SIG-M5 (cell line): Measurements from ENCODE around the gene CCL7.

Experiments
- DNase-seq: peaks from one replicate; lab custom pipeline; 2025; lab: John Stamatoyannopoulos, UW

CCL7 gene

DNA sequence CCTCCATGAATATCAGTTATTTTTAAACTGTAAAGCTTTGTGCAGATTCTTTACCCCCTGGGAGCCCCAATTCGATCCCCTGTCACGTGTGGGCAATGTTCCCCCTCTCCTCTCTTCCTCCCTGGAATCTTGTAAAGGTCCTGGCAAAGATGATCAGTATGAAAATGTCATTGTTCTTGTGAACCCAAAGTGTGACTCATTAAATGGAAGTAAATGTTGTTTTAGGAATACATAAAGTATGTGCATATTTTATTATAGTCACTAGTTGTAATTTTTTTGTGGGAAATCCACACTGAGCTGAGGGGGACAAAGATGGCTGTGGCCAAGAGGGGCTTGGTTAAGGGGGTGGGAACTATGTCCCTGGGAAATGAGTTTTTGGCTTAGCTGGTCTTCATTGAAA, 17.9 kb downstream of the CCL7 start:
- no peak for DNase-seq

DNA sequence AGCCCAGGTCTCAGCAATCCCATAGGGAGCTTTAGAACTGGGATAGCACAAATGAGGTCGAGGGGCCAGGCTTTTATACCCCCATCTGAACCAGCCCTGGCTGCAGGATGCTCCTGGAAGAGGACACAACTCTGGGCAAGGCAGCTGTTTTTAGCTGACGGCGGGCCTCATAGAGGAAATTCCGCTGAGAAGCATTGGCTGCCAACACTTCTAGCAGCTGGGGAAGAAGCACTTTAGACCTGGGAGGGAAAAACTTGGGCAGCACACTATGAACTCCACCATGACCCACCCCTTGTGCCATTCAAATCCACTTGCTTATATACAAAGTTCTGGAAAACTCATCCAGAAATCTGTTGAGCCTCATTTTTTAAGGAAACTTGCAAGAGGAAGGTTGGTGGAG, 20.6 kb downstream of the CCL7 start:
- DNase-seq: no peak

GRCh38 chr17:34291721-34292348, 21.8 kb downstream of the CCL7 start:
- DNase-seq: no peak

GRCh38 chr17:34299027-34299426, 29.0 kb downstream of the CCL7 start:
- no peak for DNase-seq

GRCh38 chr17:34299956-34300577, 30.0 kb downstream of the CCL7 start:
- DNase-seq: no peak

- no peak for DNase-seq
Measured at GRCh38 chr17:34300652-34301370, 30.8 kb downstream of the CCL7 start.

GRCh38 chr17:34301986-34302385, 32.0 kb downstream of the CCL7 start:
- no peak for DNase-seq

- DNase-seq: no peak
Measured at GRCh38 chr17:34302636-34303035, 32.6 kb downstream of the CCL7 start.

GRCh38 chr17:34303606-34304005, 33.6 kb downstream of the CCL7 start:
- no peak for DNase-seq

- DNase-seq: no peak
Measured at GRCh38 chr17:34305061-34305460, 35.0 kb downstream of the CCL7 start.

DNA sequence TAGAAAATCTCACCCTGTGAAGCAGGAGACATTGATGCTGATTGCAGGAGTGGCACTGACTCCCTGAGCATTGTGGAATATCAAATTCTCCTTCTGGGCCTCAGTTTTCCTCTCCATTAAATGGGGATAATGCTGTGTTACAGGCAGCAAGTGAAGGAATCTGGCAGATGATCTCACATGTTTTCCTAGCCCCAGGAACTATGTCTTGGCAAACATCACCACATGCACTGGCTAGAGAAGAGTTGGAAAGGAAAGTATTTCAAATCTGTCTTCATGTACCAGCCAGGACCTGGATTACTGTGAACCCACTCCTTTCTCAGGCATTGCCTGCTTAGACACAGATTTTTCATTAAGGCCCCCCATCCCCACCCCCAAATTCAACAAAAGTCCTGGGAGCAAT, 35.6 kb downstream of the CCL7 start:
- DNase-seq: no peak

- no peak for DNase-seq
Measured at GRCh38 chr17:34306466-34306865, 36.4 kb downstream of the CCL7 start.

DNA sequence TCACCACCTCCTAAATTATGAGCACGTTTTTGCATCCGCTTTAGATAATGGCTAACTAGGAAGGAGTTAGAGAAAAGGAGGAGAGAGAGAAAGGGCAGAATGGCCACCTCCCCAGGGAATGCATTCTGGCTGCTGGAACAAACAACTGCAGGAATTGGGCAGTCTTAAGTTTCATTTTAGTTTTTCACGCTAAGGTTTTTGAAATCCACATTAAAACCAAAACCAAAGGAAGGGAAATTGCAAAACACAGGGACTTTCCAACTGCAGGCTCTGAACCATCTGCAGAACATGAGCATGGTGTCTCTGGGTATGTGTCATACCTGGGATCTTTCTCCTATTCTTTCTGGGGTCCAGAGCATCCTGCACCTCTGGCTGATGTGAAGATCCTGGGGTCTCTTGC, 37.1 kb downstream of the CCL7 start:
- no peak for DNase-seq

DNA sequence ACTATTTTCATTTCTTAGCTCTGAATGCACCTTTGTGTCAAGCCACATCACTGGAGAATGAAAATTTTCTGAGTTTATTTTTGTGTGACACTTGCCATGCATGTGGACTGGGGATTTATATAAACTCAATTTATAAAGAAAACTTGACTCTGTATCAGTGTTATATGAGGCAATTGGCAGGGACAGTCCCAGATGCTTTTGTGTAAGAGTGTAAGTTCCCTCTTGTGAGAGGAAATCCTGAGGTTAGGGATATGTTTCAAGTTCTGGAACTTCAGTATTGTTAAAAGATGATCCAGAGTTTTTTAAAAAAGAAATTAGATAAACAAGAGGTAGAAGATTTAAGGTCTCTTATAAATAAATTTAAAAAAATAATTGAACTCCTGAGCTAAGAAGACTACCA, 38.4 kb downstream of the CCL7 start:
- no peak for DNase-seq

DNA sequence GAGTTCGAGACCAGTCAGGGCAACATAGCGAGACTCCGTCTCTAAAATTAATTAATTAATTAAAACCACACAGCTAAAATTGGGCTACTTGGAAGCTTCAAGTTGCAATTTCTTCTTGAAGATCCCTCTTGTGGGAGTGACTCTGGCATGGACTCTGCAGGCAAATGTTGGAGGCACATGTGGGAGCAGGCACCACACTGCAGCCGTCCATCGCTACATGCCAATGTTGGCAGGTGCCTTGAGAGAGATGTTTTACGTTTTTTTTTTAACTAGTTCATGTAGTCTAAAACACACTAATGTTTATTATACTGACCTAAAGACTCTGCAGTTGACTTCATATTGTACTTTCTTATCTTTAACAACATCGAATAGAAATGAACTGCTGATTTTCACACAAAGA, 41.3 kb downstream of the CCL7 start:
- DNase-seq: no peak

GRCh38 chr17:34312080-34312479, 42.1 kb downstream of the CCL7 start:
- no peak for DNase-seq

DNA sequence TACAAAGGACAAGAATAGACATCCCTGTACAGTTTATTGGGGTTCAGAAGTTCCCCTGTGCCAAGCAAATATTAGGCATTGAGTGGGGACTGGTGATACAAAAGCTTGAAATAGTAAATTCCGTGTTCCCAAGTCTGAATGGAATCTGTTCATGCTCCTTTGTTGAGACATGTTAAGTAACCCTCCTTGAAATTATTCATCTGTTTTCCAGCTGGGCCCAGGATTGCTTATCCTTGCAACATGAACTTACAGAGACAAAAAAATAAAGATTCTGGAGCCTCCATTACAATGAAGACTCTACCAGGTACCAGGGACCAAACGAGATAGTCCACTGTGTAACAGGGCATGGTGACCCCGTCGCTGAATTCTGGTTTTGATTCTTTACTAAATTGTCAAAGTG, 43.1 kb downstream of the CCL7 start:
- DNase-seq: no peak

- DNase-seq: no peak
Measured at GRCh38 chr17:34314279-34314678, 44.3 kb downstream of the CCL7 start.

GRCh38 chr17:34318474-34318873, 48.5 kb downstream of the CCL7 start:
- no peak for DNase-seq

- no peak for DNase-seq
Measured at GRCh38 chr17:34319039-34319483, 49.0 kb downstream of the CCL7 start, which contains the start of gene CCL8. TSS of gene CCL8 (plus strand) at chr17:34319435. CDS start at chr17:34319502, 67 bp downstream.
